ENCODE measurements around the gene FBLN2. TPM values are rescaled to one million over a fixed set of nuclear protein-coding genes. Genes with fewer than 3 reads are reported as not detected.

FBLN2 gene
- total and polyA plus RNA-seq, 8 donors: 1.8 to 143 (median 11.9) TPM

DNA sequence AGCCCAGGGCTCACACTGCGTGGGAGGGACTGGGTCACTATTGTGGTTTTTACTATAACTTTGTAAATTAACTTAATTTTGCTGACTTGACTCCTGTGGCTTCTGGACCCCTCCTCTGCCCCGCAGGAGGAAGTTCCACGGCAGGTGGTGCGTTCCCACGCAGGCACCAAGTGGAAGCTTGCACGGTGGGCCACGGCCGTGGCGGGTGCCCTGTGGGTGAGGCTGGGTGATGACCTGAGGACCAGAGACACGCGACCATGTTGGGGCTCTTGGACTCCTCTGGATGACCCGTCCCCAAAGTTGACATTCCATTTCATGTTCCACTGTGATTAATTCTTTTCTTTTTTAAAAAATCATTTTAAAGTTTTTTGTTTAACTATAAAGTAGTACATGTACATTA lies 89.0 kb downstream of the FBLN2 start:
- Histone ChIP-seq H3K27me3 (no peaks in the 10 kb centered on the region), H3K4me3 (no peak overlapping the region), H3K27ac (no peak overlapping the region), H3K9me3 (no peaks in the 10 kb centered on the region), H3K4me1 (no peaks in the 10 kb centered on the region), H3K36me3 (no peaks in the 10 kb centered on the region)
- TF ChIP-seq POLR2AphosphoS5 (IDR thresholded peaks at IDR 0.05) (no peak), EP300 (IDR thresholded peaks at IDR 0.05) (no peak), POLR2A (IDR thresholded peaks at IDR 0.05) (no peak)
- TF ChIP-seq, protein P1, sequence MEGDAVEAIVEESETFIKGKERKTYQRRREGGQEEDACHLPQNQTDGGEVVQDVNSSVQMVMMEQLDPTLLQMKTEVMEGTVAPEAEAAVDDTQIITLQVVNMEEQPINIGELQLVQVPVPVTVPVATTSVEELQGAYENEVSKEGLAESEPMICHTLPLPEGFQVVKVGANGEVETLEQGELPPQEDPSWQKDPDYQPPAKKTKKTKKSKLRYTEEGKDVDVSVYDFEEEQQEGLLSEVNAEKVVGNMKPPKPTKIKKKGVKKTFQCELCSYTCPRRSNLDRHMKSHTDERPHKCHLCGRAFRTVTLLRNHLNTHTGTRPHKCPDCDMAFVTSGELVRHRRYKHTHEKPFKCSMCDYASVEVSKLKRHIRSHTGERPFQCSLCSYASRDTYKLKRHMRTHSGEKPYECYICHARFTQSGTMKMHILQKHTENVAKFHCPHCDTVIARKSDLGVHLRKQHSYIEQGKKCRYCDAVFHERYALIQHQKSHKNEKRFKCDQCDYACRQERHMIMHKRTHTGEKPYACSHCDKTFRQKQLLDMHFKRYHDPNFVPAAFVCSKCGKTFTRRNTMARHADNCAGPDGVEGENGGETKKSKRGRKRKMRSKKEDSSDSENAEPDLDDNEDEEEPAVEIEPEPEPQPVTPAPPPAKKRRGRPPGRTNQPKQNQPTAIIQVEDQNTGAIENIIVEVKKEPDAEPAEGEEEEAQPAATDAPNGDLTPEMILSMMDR (IDR thresholded peaks at IDR 0.05): no peak
- intact Hi-C loops (cut with DNase I; ENCODE audit: low total_unique reads): no loop called here
- 78 to 89% (median 83%) methylated on average over 12 of the region's 12 CpGs for WGBS, 5 donors
- DNase-seq: no peak

DNA sequence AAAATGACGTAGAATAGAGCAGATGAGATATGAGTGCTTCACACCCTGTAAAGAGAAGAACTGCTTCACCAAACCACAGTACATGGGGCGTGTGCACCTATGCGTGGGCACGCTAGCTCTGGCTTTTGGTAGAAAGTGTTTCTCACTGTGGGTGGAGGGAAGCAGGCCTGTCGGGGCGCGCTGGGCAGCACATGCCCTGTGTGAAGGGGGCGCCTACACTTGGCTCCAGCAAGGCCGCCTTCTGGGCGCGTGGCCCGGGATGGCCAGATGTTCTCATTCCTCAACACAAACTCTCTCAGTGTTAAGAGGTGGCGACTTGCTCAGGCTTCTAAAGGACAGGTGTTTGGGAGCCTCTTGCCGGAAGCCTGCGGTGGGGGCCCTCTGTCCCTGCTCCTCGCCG lies 90.0 kb downstream of the FBLN2 start:
- TF ChIP-seq POLR2A (IDR thresholded peaks at IDR 0.05) (no peak), POLR2AphosphoS5 (IDR thresholded peaks at IDR 0.05) (no peak), EP300 (IDR thresholded peaks at IDR 0.05) (no peak)
- TF ChIP-seq, protein P1 (IDR thresholded peaks at IDR 0.05): no peak
- no peak overlapping the region for H3K27ac ChIP-seq
- H3K9me3 ChIP-seq: no peaks in the 10 kb centered on the region
- H3K4me1 ChIP-seq: no peaks in the 10 kb centered on the region
- H3K27me3 ChIP-seq: no peaks in the 10 kb centered on the region
- H3K36me3 ChIP-seq: no peaks in the 10 kb centered on the region
- 73 to 88% (median 84%) methylated on average over 15 to 17 of the region's 17 CpGs for WGBS, 5 donors
- intact Hi-C loops (cut with DNase I; ENCODE audit: low total_unique reads): no loop called here
- H3K4me3 ChIP-seq: no peak overlapping the region
- no peak for DNase-seq

DNA sequence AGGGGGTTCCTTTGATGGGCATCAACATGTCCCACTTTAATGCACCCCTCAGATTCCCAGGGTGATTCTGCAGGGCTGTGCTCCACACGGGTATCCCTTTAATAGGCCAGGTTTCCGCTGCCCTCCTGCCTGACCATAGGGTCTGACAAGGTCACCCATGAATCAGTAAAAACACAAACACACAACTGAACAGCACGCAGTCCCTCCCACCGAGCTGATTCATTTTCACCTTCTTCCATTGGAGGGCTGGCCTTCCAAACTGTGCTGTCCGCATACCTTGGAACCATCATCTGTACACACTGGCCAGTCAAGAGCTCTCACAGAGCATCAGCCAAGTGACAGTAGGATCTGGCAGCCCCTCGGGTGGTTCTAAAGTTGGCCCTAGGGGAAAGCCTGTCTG lies 93.7 kb downstream of the FBLN2 start:
- DNase-seq: no peak
- Histone ChIP-seq H3K4me1 (peaks cover 0 to 5% (median 5%) of the 10 kb centered on the region in 4 donors), H3K4me3 (no peak overlapping the region), H3K27ac (no peak overlapping the region), H3K36me3 (no peaks in the 10 kb centered on the region), H3K9me3 (no peaks in the 10 kb centered on the region), H3K27me3 (peaks cover 0 to 15% (median 10%) of the 10 kb centered on the region in 3 donors)
- WGBS, 5 donors: 71 to 86% (median 74%) methylated on average over 6 of the region's 6 CpGs
- TF ChIP-seq POLR2AphosphoS5 (IDR thresholded peaks at IDR 0.05) (no peak), POLR2A (IDR thresholded peaks at IDR 0.05) (no peak), EP300 (IDR thresholded peaks at IDR 0.05) (no peak)
- TF ChIP-seq, protein P1 (IDR thresholded peaks at IDR 0.05): no peak
- intact Hi-C loops (cut with DNase I; ENCODE audit: low total_unique reads): no loop called here

DNA sequence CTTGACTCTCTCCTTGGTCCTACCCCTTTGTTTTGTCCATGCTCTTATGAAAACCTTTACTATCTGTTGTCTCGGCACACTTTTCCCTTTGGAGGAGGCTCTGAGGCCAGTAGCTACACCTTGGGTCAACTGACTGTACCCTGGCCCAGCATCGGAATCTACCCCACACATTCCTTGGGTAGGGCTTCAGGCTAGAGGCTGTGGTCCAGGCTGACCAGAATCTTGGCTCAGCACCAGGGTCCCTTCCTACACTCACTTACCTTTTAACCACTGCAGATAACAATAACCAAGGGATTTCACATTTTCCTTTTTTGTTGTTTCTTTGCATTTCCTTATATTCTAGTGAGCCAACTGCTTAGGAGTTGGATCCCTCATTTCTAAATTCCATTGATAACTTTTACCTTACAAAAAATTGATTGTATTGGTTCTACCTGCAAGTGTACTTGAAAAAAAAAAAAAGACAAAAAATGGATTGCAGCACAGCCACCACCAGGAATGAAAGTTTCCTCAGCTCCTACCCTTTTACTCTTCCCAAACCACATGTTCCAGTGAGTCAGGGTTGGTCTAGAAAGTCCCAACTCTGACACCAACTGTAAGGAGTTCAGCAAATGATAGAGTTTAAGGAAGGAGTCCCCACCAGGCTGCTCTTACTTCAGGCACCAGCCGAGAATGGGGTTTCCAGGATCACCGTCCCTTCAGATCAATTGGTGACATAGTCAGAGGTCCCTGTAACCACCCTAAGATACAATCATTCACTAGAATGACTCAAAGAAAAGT lies 95.6 kb downstream of the FBLN2 start:
- TF ChIP-seq POLR2AphosphoS5 (IDR thresholded peaks at IDR 0.05) (no peak), POLR2A (IDR thresholded peaks at IDR 0.05) (no peak)
- TF ChIP-seq, protein P1 (IDR thresholded peaks at IDR 0.05): no peak
- H3K4me3 ChIP-seq: no peak overlapping the region
- no peak for DNase-seq
- peaks cover 0 to 21% (median 18%) of the 10 kb centered on the region in 3 donors for H3K27me3 ChIP-seq
- no peak overlapping the region for H3K27ac ChIP-seq
- H3K4me1 ChIP-seq: peaks cover 0 to 15% (median 14%) of the 10 kb centered on the region in 4 donors
- no peaks in the 10 kb centered on the region for H3K36me3 ChIP-seq
- intact Hi-C loops (cut with DNase I; ENCODE audit: low total_unique reads): loop anchor here (5.0 kb wide), 1 partner anchor 147 kb away; no protein-coding TSS in a partner anchor
- H3K9me3 ChIP-seq: no peaks in the 10 kb centered on the region
- 74 to 88% (median 81%) methylated on average over 4 of the region's 4 CpGs for WGBS, 5 donors
